Stimulated activated CD4-positive, alpha-beta T cell treated with anti-CD3 and anti-CD28 coated beads, Interleukin-2, amount 100 ng/mL, for 4 hours (primary cell): ENCODE results near the gene CTPS2.
"Not testable (repeated sequence)": the region's sequence is repeated elsewhere in the genome, so short reads cannot be mapped to it uniquely, and the experiment has no call there.

Experiments used
- DNase-seq: peaks from one replicate; pipeline ENCODE4 v3.0.0-alpha.2; 2020; ENCODE audit warnings: low read depth

The CTPS2 gene

GRCh38 chrX:16604337-16604736 is 108.1 kb downstream of the CTPS2 start:
- DNase-seq = no peak

GRCh38 chrX:16603822-16604221 is 108.6 kb downstream of the CTPS2 start:
- DNase-seq = no peak

- DNase-seq = not testable (repeated sequence)
These were observed 109.2 kb downstream of the CTPS2 start for GRCh38 chrX:16603235-16603634.

- no peak for DNase-seq
These were observed 110.6 kb downstream of the CTPS2 start for GRCh38 chrX:16601885-16602284.

- DNase-seq = no peak
These were observed 118.0 kb downstream of the CTPS2 start for GRCh38 chrX:16594490-16594889.

- DNase-seq = no peak
These were observed 118.7 kb downstream of the CTPS2 start for GRCh38 chrX:16593801-16594200.

GRCh38 chrX:16592194-16592770 is 120.2 kb downstream of the CTPS2 start:
- DNase-seq = no peak

- DNase-seq = no peak
These were observed 122.6 kb downstream of the CTPS2 start for GRCh38 chrX:16589826-16590225.

GRCh38 chrX:16589211-16589610 is 123.3 kb downstream of the CTPS2 start:
- no peak for DNase-seq

GRCh38 chrX:16588266-16588665 is 124.2 kb downstream of the CTPS2 start:
- DNase-seq = no peak

- DNase-seq = no peak
These were observed 124.6 kb downstream of the CTPS2 start for GRCh38 chrX:16587836-16588235.

- no peak for DNase-seq
These were observed 125.9 kb downstream of the CTPS2 start for GRCh38 chrX:16586377-16587112.

GRCh38 chrX:16585486-16586376 is 126.7 kb downstream of the CTPS2 start:
- DNase-seq = no peak

GRCh38 chrX:16580004-16580797 is 132.3 kb downstream of the CTPS2 start:
- not testable (repeated sequence) for DNase-seq

GRCh38 chrX:16579517-16579916 is 133.0 kb downstream of the CTPS2 start:
- no peak for DNase-seq

- DNase-seq = no peak
These were observed 134.3 kb downstream of the CTPS2 start for GRCh38 chrX:16578218-16578617.

- DNase-seq = no peak
These were observed 134.9 kb downstream of the CTPS2 start for GRCh38 chrX:16577483-16578029.

GRCh38 chrX:16575388-16575787 is 137.1 kb downstream of the CTPS2 start:
- DNase-seq = not testable (repeated sequence)

GRCh38 chrX:16573781-16574180 is 138.7 kb downstream of the CTPS2 start:
- no peak for DNase-seq

GRCh38 chrX:16567681-16568080 is 144.8 kb downstream of the CTPS2 start:
- no peak for DNase-seq

GRCh38 chrX:16566571-16566970 is 145.9 kb downstream of the CTPS2 start:
- DNase-seq = no peak

GRCh38 chrX:16560173-16560572 is 152.3 kb downstream of the CTPS2 start:
- no peak for DNase-seq
